ENCODE results near the gene TTC28.
"Not testable (repeated sequence)": the region's sequence is repeated elsewhere in the genome, so short reads cannot be mapped to it uniquely, and the experiment has no call there.

TTC28 gene

GRCh38 chr22:28239941-28240340, 439.7 kb downstream of the TTC28 start:
- no peak for DNase-seq (ENCODE audit: low read depth in 2 of 3, low spot score in 1 of 3)

GRCh38 chr22:28237783-28238182, 441.9 kb downstream of the TTC28 start:
- DNase-seq (ENCODE audit: low read depth in 2 of 3, low spot score in 1 of 3), result no peak

GRCh38 chr22:28237112-28237511, 442.5 kb downstream of the TTC28 start:
- DNase-seq (ENCODE audit: low read depth in 2 of 3, low spot score in 1 of 3), result no peak

GRCh38 chr22:28232204-28232603, 447.4 kb downstream of the TTC28 start:
- no peak for DNase-seq (ENCODE audit: low read depth in 2 of 3, low spot score in 1 of 3)

- DNase-seq (ENCODE audit: low read depth in 2 of 3, low spot score in 1 of 3), result no peak
These were observed 448.2 kb downstream of the TTC28 start for GRCh38 chr22:28231441-28231840.

- no peak for DNase-seq (ENCODE audit: low read depth in 2 of 3, low spot score in 1 of 3)
These were observed 449.0 kb downstream of the TTC28 start for GRCh38 chr22:28230671-28231070.

GRCh38 chr22:28229566-28230485, 449.8 kb downstream of the TTC28 start:
- DNase-seq (ENCODE audit: low read depth in 2 of 3, low spot score in 1 of 3), result no peak

- no peak for DNase-seq (ENCODE audit: low read depth in 2 of 3, low spot score in 1 of 3)
These were observed 455.8 kb downstream of the TTC28 start for GRCh38 chr22:28223826-28224225.

GRCh38 chr22:28222976-28223745, 456.5 kb downstream of the TTC28 start:
- DNase-seq (ENCODE audit: low read depth in 2 of 3, low spot score in 1 of 3), result no peak

GRCh38 chr22:28222571-28222970, 457.1 kb downstream of the TTC28 start:
- no peak for DNase-seq (ENCODE audit: low read depth in 2 of 3, low spot score in 1 of 3)

- no peak for DNase-seq (ENCODE audit: low read depth in 2 of 3, low spot score in 1 of 3)
These were observed 457.6 kb downstream of the TTC28 start for GRCh38 chr22:28222052-28222451.

- DNase-seq (ENCODE audit: low read depth in 2 of 3, low spot score in 1 of 3), result no peak
These were observed 458.8 kb downstream of the TTC28 start for GRCh38 chr22:28220626-28221363.

- DNase-seq (ENCODE audit: low read depth in 2 of 3, low spot score in 1 of 3), result no peak
These were observed 462.4 kb downstream of the TTC28 start for GRCh38 chr22:28217277-28217676.

- not testable (repeated sequence) for DNase-seq (ENCODE audit: low read depth in 2 of 3, low spot score in 1 of 3)
These were observed 464.9 kb downstream of the TTC28 start for GRCh38 chr22:28214750-28215149.

- DNase-seq (ENCODE audit: low read depth in 2 of 3, low spot score in 1 of 3), result not testable (repeated sequence)
These were observed 470.2 kb downstream of the TTC28 start for GRCh38 chr22:28209457-28209856.

- no peak for DNase-seq (ENCODE audit: low read depth in 2 of 3, low spot score in 1 of 3)
These were observed 470.9 kb downstream of the TTC28 start for GRCh38 chr22:28208787-28209186.

GRCh38 chr22:28208036-28208435, 471.6 kb downstream of the TTC28 start:
- no peak for DNase-seq (ENCODE audit: low read depth in 2 of 3, low spot score in 1 of 3)

- no peak for DNase-seq (ENCODE audit: low read depth in 2 of 3, low spot score in 1 of 3)
These were observed 472.2 kb downstream of the TTC28 start for GRCh38 chr22:28207281-28208030.

- DNase-seq (ENCODE audit: low read depth in 2 of 3, low spot score in 1 of 3), result no peak
These were observed 473.7 kb downstream of the TTC28 start for GRCh38 chr22:28205926-28206325.

GRCh38 chr22:28204382-28204781, 475.3 kb downstream of the TTC28 start:
- DNase-seq (ENCODE audit: low read depth in 2 of 3, low spot score in 1 of 3), result no peak

- DNase-seq (ENCODE audit: low read depth in 2 of 3, low spot score in 1 of 3), result no peak
These were observed 476.4 kb downstream of the TTC28 start for GRCh38 chr22:28203286-28203685.

Data from stimulated activated CD4-positive, alpha-beta T cell treated with anti-CD3 and anti-CD28 coated beads, Interleukin-12 subunit alpha, Interleukin-12 subunit beta, amount 100 ng/mL, for 48 hours (primary cell).